Upper lobe of right lung (tissue), 1 donor: Measurements from ENCODE around the gene ZNF366. TPM values are rescaled to one million over a fixed set of nuclear protein-coding genes. Genes with fewer than 3 reads are reported as not detected.

Source experiments
- ATAC-seq: fragments of 200-7000 bp; cut with Tn5 transposase; one replicate; pipeline ENCODE4 v1.9.1; 2020; ENCODE audit warnings: mild to moderate bottlenecking, moderate library complexity
- DNase-seq: peaks from one replicate; pipeline ENCODE4 v3.0.0-alpha.2; 2020
- H3K27ac ChIP-seq: fragments of 200-600 bp; one replicate; pipeline ENCODE4 v1.8.0; 2022
- H3K27me3 ChIP-seq: fragments of 200-600 bp; one replicate; pipeline ENCODE4 v1.8.0; 2022; ENCODE audit warnings: mild to moderate bottlenecking
- H3K36me3 ChIP-seq: fragments of 200-600 bp; one replicate; pipeline ENCODE4 v1.8.0; 2022
- H3K4me1 ChIP-seq: fragments of 200-600 bp; one replicate; pipeline ENCODE4 v1.8.0; 2022
- H3K4me3 ChIP-seq: fragments of 200-600 bp; one replicate; pipeline ENCODE4 v1.8.0; 2022; ENCODE audit warnings: mild to moderate bottlenecking
- H3K9me3 ChIP-seq: fragments of 200-600 bp; one replicate; pipeline ENCODE4 v1.8.0; 2022
- CTCF ChIP-seq: fragments of 200-600 bp; IDR thresholded peaks from one replicate; pipeline ENCODE4 v1.8.0; 2022; ENCODE audit warnings: antibody characterized with exemption
- intact Hi-C: fragments of 100-400 bp; cut with DNase I; formaldehyde crosslinking; loops from one replicate; pipeline ENCODE4 v1.11.0; 2022
- total RNA-seq: library from RNA; stranded (reverse); fragmentation: NEBNext Ultra II Directional; extraction: Animal tissue kit (Norgen Biotek cat#: 25700); gene quantifications from one replicate; pipeline ENCODE4 v1.2.1, GENCODE V29; 2021
- donor health status: DM: no; HTN: yes; CAD: no; lungs with severe emphysema.

ZNF366 gene
- total RNA-seq, 1 donor from 2014 or later, result 12.2 TPM

DNA sequence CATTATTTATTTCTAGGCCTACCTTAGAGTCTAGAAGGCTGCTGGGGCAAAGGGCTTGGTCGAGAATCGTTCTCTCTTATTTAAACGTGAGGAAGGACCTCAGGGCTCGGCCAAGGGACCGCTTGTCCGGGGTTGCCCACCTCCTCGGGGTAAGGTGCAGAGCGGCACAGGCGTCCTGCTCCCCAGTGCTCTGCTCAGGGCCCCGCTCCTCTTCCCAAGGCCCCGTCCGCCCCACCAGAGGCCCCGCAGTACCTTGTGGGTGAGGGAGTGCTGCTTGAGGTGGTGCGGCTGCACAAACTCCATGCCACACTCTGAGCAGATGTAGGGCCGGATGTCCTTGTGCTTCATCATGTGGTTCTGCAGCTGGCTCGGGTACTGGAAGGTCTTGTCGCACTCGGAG is 47.3 kb downstream of the ZNF366 start:
- intact Hi-C loops, result no loop called here
- no peak for TF ChIP-seq CTCF
- H3K4me3 ChIP-seq, result no peak overlapping the region
- H3K4me1 ChIP-seq, result peaks cover 26% of the 10 kb centered on the region
- no peaks in the 10 kb centered on the region for H3K36me3 ChIP-seq
- no peaks in the 10 kb centered on the region for H3K9me3 ChIP-seq
- no peak for DNase-seq
- no peaks in the 10 kb centered on the region for H3K27me3 ChIP-seq
- H3K27ac ChIP-seq, result no peak overlapping the region
- no peak for ATAC-seq

- no peak for DNase-seq
- Histone ChIP-seq H3K4me3 (no peak overlapping the region), H3K36me3 (no peaks in the 10 kb centered on the region), H3K27me3 (no peaks in the 10 kb centered on the region), H3K9me3 (no peaks in the 10 kb centered on the region), H3K27ac (no peak overlapping the region), H3K4me1 (peaks cover 30% of the 10 kb centered on the region)
- no peak for ATAC-seq
- TF ChIP-seq CTCF, result no peak
- intact Hi-C loops, result no loop called here
Measured at GRCh38 chr5:72459089-72459661, 48.0 kb downstream of the ZNF366 start.

GRCh38 chr5:72458407-72458806 is 48.8 kb downstream of the ZNF366 start:
- Histone ChIP-seq H3K4me3 (no peak overlapping the region), H3K9me3 (no peaks in the 10 kb centered on the region), H3K4me1 (peaks cover 30% of the 10 kb centered on the region), H3K27me3 (no peaks in the 10 kb centered on the region), H3K27ac (no peak overlapping the region), H3K36me3 (no peaks in the 10 kb centered on the region)
- intact Hi-C loops, result no loop called here
- no peak for TF ChIP-seq CTCF
- no peak for DNase-seq
- ATAC-seq, result no peak

- intact Hi-C loops, result no loop called here
Measured at GRCh38 chr5:72457491-72457890, 49.7 kb downstream of the ZNF366 start.

GRCh38 chr5:72456391-72457074 is 50.7 kb downstream of the ZNF366 start:
- no peak for TF ChIP-seq CTCF
- H3K27ac ChIP-seq, result no peak overlapping the region
- no peaks in the 10 kb centered on the region for H3K27me3 ChIP-seq
- H3K4me1 ChIP-seq, result peaks cover 45% of the 10 kb centered on the region
- H3K4me3 ChIP-seq, result no peak overlapping the region
- H3K36me3 ChIP-seq, result no peaks in the 10 kb centered on the region
- intact Hi-C loops, result no loop called here
- H3K9me3 ChIP-seq, result no peaks in the 10 kb centered on the region
- DNase-seq (no peak), ATAC-seq (no peak)

More at GRCh38 chr5:72457491-72457890, 49.7 kb downstream of the ZNF366 start:
- no peak for ATAC-seq
- no peaks in the 10 kb centered on the region for H3K9me3 ChIP-seq
- H3K4me3 ChIP-seq, result no peak overlapping the region
- no peaks in the 10 kb centered on the region for H3K27me3 ChIP-seq
- no peak for DNase-seq
- no peak for TF ChIP-seq CTCF
- H3K36me3 ChIP-seq, result no peaks in the 10 kb centered on the region
- no peak overlapping the region for H3K27ac ChIP-seq
- peaks cover 35% of the 10 kb centered on the region for H3K4me1 ChIP-seq
